Eye (tissue), 1 donor: ENCODE measurements around the gene ANKRD65.

Source experiments
- DNase-seq: peaks from one replicate; pipeline ENCODE4 v3.0.0-alpha.2; 2015

The ANKRD65 gene

DNA sequence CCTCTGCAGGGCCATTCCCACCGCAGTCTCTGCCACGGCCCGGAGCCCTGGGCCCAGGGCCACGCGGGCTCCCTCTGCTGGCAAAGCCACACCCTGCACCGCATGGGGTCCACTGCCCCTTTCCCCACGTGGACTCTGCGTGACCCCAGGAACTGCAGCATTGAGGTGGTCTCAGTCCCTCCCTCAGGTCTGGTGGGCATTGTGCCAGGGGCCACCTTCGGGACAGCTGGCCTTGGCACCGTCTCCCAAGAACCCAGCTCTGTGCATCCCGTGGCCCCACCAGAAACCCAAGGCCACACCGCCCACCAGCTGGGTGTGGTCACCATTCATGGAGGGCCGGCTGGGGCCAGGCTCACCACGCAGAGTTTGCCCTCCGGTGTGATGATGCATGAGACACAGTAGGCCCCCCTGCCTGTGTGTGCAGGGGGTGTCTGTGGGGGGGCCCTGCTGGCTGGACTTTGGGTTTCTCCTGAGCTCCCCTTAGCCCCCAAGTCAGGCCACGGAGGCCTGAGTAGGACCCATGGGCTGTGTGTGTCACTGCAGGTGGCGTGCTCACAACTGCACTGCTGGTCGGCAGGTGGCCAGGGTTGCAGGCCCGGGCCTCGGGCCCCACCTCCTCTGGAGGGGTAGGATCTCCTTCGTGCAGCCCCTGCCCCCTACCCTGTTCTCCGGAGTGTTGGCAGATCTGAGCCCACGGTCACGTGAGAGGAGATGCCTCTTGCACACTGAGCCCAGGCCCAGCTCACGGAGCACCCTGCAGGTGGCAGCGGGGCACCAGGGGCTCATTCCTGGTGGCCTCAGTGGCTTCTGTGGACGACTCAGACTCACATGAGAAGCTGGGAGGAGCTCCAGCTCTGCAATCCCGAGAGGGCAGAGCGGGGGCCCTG, 20.2 kb upstream of the ANKRD65 start:
- peak; percentile 68 for DNase-seq

GRCh38 chr1:1440262-1441001, 19.4 kb upstream of the ANKRD65 start:
- DNase-seq: no peak

- no peak for DNase-seq
Observed at GRCh38 chr1:1439546-1440261, 18.6 kb upstream of the ANKRD65 start.

DNA sequence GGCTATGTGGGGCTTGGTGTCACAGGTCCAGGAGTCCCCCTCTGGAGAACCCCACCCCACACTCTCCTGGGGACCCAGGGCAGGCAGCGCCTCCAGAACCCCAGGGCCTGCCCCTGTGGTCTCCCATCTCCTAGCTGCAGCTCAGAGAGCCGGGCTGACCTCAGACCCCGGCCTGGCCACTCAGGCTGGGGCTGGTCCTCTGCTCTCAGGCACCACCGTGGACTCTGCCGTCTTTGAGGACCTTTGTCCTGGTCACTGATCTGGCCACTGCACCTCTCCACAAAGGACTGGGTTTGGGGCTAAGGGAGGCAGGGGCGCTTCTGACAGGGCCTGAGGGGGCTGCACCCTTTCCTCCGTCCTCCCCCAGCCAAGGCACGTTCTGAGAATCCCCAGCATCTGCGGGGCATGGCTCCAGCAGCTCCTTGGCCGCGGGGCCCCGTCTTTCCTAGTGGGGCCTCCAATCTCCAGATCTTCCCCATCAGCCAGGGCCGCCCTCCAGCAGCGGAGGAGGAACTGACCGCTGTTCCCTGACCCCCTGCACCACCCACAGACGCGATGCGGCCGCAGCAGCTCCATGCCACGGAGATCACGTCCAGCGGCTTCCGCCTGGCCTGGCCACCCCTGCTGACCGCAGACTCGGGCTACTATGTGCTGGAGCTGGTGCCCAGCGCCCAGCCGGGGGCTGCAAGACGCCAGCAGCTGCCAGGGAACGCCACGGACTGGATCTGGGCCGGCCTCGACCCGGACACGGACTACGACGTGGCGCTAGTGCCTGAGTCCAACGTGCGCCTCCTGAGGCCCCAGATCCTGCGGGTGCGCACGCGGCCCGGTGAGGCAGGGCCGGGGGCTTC, 17.7 kb upstream of the ANKRD65 start:
- no peak for DNase-seq

- DNase-seq: no peak
Observed at GRCh38 chr1:1437904-1438376, 16.9 kb upstream of the ANKRD65 start.

- DNase-seq: no peak
Observed at GRCh38 chr1:1437033-1437903, 16.2 kb upstream of the ANKRD65 start.

DNA sequence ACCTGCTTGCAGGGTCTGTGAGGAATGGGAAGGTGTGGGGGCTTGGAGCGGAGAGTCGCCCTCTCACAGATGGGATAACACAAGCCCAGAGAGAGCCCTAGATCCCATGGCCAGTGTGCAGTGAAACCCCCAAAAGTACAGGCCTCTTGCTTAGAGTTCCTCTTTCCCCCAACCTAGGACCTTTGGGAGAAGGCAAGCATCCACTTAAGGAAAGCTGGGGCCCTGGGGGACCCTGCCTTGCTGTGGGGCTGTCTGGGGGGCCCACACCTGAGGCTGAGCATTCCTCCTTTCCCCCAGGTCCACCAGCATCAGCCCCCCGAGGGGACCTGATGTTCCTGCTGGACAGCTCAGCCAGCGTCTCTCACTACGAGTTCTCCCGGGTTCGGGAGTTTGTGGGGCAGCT, 15.6 kb upstream of the ANKRD65 start:
- DNase-seq: no peak

DNA sequence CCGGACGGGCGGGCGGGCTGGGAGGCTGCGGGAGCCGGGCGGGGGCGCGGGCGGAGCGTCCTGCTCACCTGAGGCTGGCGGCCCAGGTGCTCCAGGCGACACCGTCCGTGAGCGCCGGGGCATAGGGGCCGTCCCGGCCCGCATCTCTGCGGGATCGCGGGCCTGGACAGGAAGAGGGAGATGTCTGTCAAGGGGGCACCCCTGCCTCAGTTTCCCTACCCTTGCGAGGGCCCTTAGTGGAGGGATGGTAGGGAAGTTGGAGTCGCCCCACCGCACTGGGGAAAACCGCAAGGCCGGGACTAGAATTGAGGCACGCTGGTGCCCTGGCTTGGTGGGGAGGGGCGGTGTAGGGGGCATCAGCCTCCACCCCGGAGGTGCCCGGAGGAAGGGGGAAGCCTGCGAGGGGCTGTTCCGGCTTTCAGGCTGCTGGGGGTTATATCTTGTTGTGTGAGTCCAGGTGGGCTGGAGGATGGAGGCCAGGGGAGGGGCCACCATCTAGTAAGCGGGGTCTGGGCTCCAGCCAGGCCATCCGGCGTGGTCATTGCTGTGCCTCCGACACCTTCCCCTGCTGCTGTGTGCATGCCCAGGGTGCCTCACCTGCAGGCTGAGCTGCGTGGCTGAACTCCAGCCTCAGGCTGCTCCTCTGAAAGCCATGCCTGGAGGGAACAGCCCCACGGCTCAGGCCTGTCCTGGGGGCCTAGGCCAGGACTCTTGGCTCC, 15.0 kb upstream of the ANKRD65 start:
- no peak for DNase-seq

GRCh38 chr1:1435106-1435903, 14.2 kb upstream of the ANKRD65 start, which contains the start of gene VWA1:
Gene VWA1, plus strand, starts transcription at chr1:1435690. Its CDS starts 59 bp downstream, at chr1:1435749.
- DNase-seq: peak; percentile 83

DNA sequence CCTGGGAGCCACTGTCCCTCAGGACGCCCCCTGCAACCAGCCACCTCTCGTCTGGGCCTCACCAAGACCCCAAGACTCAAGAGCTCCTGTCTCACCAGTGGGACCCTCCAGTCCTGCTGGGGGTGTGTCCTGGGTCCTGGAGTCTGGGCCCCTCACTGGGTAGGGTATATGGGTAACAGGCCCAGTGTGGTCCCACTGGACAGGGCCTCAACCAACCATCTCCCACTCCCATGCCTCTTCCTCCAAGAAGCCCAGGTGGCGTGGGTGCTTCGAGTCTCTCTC, 13.7 kb upstream of the ANKRD65 start:
- no peak for DNase-seq

- peak; percentile 54 for DNase-seq
Observed at GRCh38 chr1:1434131-1434823, 13.2 kb upstream of the ANKRD65 start.

DNA sequence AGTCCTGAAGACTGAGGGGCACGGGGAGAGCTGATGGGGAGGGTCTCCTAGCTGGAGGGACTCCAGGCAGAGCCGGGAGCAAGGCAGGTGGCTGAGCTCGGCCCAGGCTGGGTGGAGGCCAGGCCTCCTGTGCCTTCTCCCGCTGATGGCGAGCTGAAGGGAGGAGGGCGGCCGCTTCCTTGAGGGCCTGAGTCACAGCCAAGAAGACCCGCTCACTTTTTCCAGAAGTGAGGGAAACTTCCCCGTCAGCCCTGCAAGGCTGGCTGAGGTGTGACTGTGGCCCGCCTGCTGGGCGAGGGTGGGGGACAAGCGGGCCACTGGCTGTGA, 12.7 kb upstream of the ANKRD65 start:
- peak; percentile 62 for DNase-seq

- peak; percentile 72 for DNase-seq
Observed at GRCh38 chr1:1432951-1433803, 12.1 kb upstream of the ANKRD65 start.

DNA sequence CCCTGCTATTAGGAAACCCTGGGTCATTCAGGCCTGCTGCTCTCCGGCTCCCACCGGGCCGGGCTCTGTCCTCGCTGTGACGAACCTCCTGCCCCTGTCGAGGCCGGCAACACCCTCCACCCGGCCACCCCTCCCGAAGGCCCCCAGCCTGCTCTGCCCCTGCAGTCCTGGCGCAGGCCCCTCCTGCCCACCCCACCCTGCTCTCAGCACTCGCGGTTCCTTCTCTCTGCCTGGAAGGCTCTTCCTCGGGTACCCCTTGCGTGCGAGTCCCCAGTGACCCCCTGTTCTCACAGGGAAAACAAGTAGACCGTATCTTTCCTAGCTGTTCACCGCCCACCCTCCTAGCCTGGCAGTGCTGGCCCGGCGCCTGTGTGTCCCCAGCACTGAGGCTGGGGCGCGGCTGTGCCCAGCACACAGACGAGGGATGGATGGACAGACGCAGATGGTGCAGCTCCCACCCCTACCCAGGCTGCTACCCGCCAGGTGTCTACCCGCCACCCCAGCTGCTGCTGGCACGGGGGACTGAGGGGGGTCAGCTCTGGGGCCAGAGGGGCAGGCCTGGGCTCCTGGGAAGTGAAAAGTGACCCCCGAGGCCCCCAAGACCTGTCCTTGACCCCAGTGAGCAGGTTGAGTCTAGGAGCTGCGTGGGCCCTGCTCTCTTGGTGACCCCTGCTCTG, 11.3 kb upstream of the ANKRD65 start:
- peak; percentile 56 for DNase-seq

- peak; percentile 71 for DNase-seq
Observed at GRCh38 chr1:1431845-1432273, 10.8 kb upstream of the ANKRD65 start.

- no peak for DNase-seq
Observed at GRCh38 chr1:1430992-1431844, 10.1 kb upstream of the ANKRD65 start.
